GM23338 (cell line): Measurements from ENCODE around the gene DHRSX. TPM values are rescaled to one million over a fixed set of nuclear protein-coding genes. Genes with fewer than 3 reads are reported as not detected.

Source experiments
- ATAC-seq: fragments of 200-7000 bp; cut with Tn5 transposase; 3 replicates; pipeline ENCODE4 v1.9.1; 2020
- DNase-seq: peaks from one replicate; pipeline ENCODE4 v3.0.0-alpha.2; 2015; ENCODE audit warnings: low spot score
- H2AFZ ChIP-seq: fragments of 200-600 bp; sonication (generic); 2 replicates; pipeline ENCODE4 v1.8.0; 2016; ENCODE audit warnings: antibody characterized with exemption, mild to moderate bottlenecking, moderate library complexity
- H3F3A ChIP-seq: fragments of 200-600 bp; sonication (generic); replicated peaks from 2 replicates; pipeline ENCODE4 v1.8.0; 2017; ENCODE audit warnings: antibody characterized with exemption, mixed run types, low read depth
- H3K27ac ChIP-seq: fragments of 200-600 bp; sonication (generic); 2 replicates; pipeline ENCODE4 v1.6.1; 2016; ENCODE audit warnings: low read depth
- H3K27me3 ChIP-seq: fragments of 200-600 bp; sonication (generic); 2 replicates; pipeline ENCODE4 v1.8.0; 2016; ENCODE audit warnings: mild to moderate bottlenecking, mixed run types, moderate library complexity; ENCODE audit not compliant: insufficient read depth
- H3K36me3 ChIP-seq: fragments of 200-600 bp; sonication (generic); 2 replicates; pipeline ENCODE4 v1.8.0; 2016; ENCODE audit warnings: mild to moderate bottlenecking; ENCODE audit not compliant: insufficient read depth
- H3K4me1 ChIP-seq: fragments of 200-600 bp; sonication (generic); 2 replicates; pipeline ENCODE4 v1.8.0; 2016; ENCODE audit warnings: mild to moderate bottlenecking, moderate library complexity; ENCODE audit not compliant: insufficient read depth
- H3K4me2 ChIP-seq: fragments of 200-600 bp; sonication (generic); 2 replicates; pipeline ENCODE4 v1.7.1; 2017; ENCODE audit warnings: mixed run types
- H3K4me3 ChIP-seq: fragments of 200-600 bp; sonication (generic); 2 replicates; pipeline ENCODE4 v1.6.1; 2016; ENCODE audit warnings: mixed run types
- H3K79me2 ChIP-seq: fragments of 200-600 bp; sonication (generic); replicated peaks from 2 replicates; pipeline ENCODE4 v1.8.0; 2017; ENCODE audit warnings: mild to moderate bottlenecking; ENCODE audit not compliant: insufficient read depth
- H3K9me2 ChIP-seq: fragments of 200-600 bp; sonication (generic); 2 replicates; pipeline ENCODE4 v1.8.0; 2017; ENCODE audit not compliant: insufficient read depth
- H4K20me1 ChIP-seq: fragments of 200-600 bp; sonication (generic); replicated peaks from 2 replicates; pipeline ENCODE4 v1.8.0; 2017; ENCODE audit warnings: mild to moderate bottlenecking; ENCODE audit not compliant: insufficient read depth
- H3K27ac Mint-ChIP-seq: 2 replicates; pipeline ENCODE4 v1.8.0; 2020; ENCODE audit warnings: inconsistent platforms, mild to moderate bottlenecking, moderate library complexity, mixed read lengths
- H3K27me3 Mint-ChIP-seq: 3 replicates; pipeline ENCODE4 v1.8.0; 2022; ENCODE audit warnings: low read depth, mild to moderate bottlenecking, moderate library complexity, mixed read lengths, inconsistent platforms; ENCODE audit not compliant: insufficient read depth, poor library complexity
- H3K36me3 Mint-ChIP-seq: 3 replicates; pipeline ENCODE4 v1.8.0; 2021; ENCODE audit warnings: low read depth, mild to moderate bottlenecking, inconsistent platforms, moderate library complexity, mixed read lengths
- H3K4me1 Mint-ChIP-seq: 3 replicates; pipeline ENCODE4 v1.8.0; 2020; ENCODE audit warnings: mild to moderate bottlenecking, inconsistent platforms, mixed read lengths
- H3K4me3 Mint-ChIP-seq: 3 replicates; pipeline ENCODE4 v1.8.0; 2021; ENCODE audit warnings: moderate library complexity, mild to moderate bottlenecking, inconsistent platforms, mixed read lengths
- H3K9me3 Mint-ChIP-seq: 3 replicates; pipeline ENCODE4 v1.8.0; 2020; ENCODE audit warnings: moderate library complexity, mild to moderate bottlenecking, inconsistent platforms, mixed read lengths
- EZH2 ChIP-seq: fragments of 200-600 bp; sonication (generic); IDR thresholded peaks from one replicate; pipeline ENCODE4 v1.8.0; 2017; ENCODE audit warnings: antibody characterized with exemption, mild to moderate bottlenecking, low read depth; ENCODE audit not compliant: unreplicated experiment
- EZH2phosphoT487 ChIP-seq: fragments of 200-600 bp; sonication (generic); IDR thresholded peaks from one replicate; pipeline ENCODE4 v1.8.1; 2018; ENCODE audit warnings: antibody characterized with exemption; ENCODE audit not compliant: unreplicated experiment
- POLR2AphosphoS5 ChIP-seq: IDR thresholded peaks from 2 replicates; pipeline ENCODE4 v1.6.1; 2016; ENCODE audit warnings: antibody characterized with exemption, low read depth
- ZNF114 ChIP-seq: fragments of 250-450 bp; sonication (Bioruptor Pico); IDR thresholded peaks from 2 replicates; pipeline ENCODE4 v1.5.0; 2020; ENCODE audit warnings: mild to moderate bottlenecking, moderate library complexity
- polyA plus RNA-seq: library from polyadenylated mRNA; unstranded; fragments of >200 nt; fragmentation: Nextera tagmentation; extraction: Ambion mirVana; gene quantifications from 2 replicates; pipeline ENCODE4 v1.2.1, GENCODE V29; 2016
- total RNA-seq: library from RNA; depleted of rRNA; stranded (reverse); fragments of >200 nt; shearing (Covaris generic); gene quantifications from 2 replicates; pipeline ENCODE4 v1.2.3, GENCODE V29; 2014
- TF ChIP-seq, protein P1 (sequence below): fragments of 250-450 bp; sonication (Bioruptor Pico); IDR thresholded peaks from 2 replicates; pipeline ENCODE4 v1.5.0; 2020; ENCODE audit warnings: mild to moderate bottlenecking, moderate library complexity
- TF ChIP-seq, protein P2 (sequence below): IDR thresholded peaks from one replicate; pipeline ENCODE4 v1.6.1; 2018; ENCODE audit warnings: antibody characterized with exemption; ENCODE audit not compliant: unreplicated experiment
- TF ChIP-seq, protein P3 (sequence below): IDR thresholded peaks from 2 replicates; pipeline ENCODE4 v1.6.1; 2016; ENCODE audit warnings: antibody characterized with exemption

DHRSX gene
- total and polyA plus RNA-seq, 2 experiments from 2014 or later, result 33.9 to 43.0 TPM

DNA sequence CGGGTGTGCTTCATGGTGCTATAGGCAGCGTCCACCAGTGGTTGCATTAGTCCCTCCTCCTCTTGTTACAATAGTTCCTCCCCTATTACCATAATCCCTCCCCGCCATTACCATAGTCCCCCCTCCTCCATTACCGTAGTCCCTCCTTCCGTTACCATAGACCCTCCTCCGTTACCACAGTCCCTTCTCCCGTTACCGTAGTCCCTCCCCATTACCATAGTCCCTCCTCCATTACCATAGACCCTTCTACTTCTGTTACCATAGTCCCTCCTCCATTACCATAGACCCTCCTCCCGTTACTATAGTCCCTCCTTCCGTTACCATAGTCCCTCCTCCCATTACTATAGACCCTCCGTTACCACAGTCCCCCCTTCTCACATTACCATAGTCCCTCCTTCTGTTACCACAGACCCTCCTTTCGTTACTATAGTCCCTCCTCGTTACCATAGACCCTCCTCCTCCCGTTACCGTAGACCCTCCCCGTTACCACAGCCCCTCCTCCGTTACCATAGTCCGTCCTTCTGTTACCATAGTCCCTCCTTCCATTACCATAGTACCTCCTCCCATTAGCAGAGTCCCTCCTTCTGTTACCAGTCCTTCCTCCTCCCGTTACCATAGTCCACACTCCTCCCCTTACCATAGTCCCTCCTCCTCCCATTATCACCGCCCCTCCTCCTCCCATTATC lies 129.6 kb downstream of the DHRSX start:
- no peak overlapping the region for H3K4me2 ChIP-seq
- ATAC-seq, result peak; percentile 76
- H3K4me3 ChIP-seq, result no peak overlapping the region

DNA sequence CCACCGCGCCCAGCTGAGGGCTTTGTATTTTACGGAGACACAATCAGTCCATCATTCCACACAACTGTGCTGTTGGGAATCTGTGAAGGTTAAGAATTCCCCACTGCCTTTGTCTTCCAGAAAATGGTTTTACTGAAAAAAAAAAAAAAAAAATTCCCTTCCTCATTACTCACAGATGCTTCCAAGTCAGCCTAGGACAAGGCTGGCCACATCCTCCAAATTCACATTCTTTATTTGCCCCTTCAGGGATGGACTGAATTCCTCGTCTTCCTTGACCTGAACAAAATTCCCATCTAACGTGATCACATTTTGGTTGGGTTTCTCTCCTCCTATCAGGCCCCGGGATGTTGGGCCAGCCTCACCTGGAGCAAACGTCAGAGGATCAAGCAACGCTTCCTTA lies 130.3 kb downstream of the DHRSX start:
- DNase-seq (no peak), ATAC-seq (no peak)
- Histone ChIP-seq H3K4me3 (no peak overlapping the region), H4K20me1 (no peaks in the 10 kb centered on the region), H3F3A (no peaks in the 10 kb centered on the region), H3K36me3 (no peaks in the 10 kb centered on the region), H2AFZ (no peak overlapping the region), H3K27me3 (no peaks in the 10 kb centered on the region), H3K9me2 (no peaks in the 10 kb centered on the region), H3K27ac (no peak overlapping the region), H3K4me2 (no peak overlapping the region), H3K4me1 (no peaks in the 10 kb centered on the region), H3K79me2 (peaks cover 4% of the 10 kb centered on the region; the same call in 1 of the 2 replicates)
- Mint-ChIP-seq H3K4me1 (peaks cover 3% of the 10 kb centered on the region; the same call in 1 of the 3 replicates), H3K27me3 (peaks cover 1% of the 10 kb centered on the region), H3K27ac (no peak overlapping the region), H3K9me3 (peaks cover 6% of the 10 kb centered on the region; the same call in 1 of the 3 replicates), H3K4me3 (no peak overlapping the region), H3K36me3 (peaks cover 36% of the 10 kb centered on the region)
- TF ChIP-seq, protein P1, sequence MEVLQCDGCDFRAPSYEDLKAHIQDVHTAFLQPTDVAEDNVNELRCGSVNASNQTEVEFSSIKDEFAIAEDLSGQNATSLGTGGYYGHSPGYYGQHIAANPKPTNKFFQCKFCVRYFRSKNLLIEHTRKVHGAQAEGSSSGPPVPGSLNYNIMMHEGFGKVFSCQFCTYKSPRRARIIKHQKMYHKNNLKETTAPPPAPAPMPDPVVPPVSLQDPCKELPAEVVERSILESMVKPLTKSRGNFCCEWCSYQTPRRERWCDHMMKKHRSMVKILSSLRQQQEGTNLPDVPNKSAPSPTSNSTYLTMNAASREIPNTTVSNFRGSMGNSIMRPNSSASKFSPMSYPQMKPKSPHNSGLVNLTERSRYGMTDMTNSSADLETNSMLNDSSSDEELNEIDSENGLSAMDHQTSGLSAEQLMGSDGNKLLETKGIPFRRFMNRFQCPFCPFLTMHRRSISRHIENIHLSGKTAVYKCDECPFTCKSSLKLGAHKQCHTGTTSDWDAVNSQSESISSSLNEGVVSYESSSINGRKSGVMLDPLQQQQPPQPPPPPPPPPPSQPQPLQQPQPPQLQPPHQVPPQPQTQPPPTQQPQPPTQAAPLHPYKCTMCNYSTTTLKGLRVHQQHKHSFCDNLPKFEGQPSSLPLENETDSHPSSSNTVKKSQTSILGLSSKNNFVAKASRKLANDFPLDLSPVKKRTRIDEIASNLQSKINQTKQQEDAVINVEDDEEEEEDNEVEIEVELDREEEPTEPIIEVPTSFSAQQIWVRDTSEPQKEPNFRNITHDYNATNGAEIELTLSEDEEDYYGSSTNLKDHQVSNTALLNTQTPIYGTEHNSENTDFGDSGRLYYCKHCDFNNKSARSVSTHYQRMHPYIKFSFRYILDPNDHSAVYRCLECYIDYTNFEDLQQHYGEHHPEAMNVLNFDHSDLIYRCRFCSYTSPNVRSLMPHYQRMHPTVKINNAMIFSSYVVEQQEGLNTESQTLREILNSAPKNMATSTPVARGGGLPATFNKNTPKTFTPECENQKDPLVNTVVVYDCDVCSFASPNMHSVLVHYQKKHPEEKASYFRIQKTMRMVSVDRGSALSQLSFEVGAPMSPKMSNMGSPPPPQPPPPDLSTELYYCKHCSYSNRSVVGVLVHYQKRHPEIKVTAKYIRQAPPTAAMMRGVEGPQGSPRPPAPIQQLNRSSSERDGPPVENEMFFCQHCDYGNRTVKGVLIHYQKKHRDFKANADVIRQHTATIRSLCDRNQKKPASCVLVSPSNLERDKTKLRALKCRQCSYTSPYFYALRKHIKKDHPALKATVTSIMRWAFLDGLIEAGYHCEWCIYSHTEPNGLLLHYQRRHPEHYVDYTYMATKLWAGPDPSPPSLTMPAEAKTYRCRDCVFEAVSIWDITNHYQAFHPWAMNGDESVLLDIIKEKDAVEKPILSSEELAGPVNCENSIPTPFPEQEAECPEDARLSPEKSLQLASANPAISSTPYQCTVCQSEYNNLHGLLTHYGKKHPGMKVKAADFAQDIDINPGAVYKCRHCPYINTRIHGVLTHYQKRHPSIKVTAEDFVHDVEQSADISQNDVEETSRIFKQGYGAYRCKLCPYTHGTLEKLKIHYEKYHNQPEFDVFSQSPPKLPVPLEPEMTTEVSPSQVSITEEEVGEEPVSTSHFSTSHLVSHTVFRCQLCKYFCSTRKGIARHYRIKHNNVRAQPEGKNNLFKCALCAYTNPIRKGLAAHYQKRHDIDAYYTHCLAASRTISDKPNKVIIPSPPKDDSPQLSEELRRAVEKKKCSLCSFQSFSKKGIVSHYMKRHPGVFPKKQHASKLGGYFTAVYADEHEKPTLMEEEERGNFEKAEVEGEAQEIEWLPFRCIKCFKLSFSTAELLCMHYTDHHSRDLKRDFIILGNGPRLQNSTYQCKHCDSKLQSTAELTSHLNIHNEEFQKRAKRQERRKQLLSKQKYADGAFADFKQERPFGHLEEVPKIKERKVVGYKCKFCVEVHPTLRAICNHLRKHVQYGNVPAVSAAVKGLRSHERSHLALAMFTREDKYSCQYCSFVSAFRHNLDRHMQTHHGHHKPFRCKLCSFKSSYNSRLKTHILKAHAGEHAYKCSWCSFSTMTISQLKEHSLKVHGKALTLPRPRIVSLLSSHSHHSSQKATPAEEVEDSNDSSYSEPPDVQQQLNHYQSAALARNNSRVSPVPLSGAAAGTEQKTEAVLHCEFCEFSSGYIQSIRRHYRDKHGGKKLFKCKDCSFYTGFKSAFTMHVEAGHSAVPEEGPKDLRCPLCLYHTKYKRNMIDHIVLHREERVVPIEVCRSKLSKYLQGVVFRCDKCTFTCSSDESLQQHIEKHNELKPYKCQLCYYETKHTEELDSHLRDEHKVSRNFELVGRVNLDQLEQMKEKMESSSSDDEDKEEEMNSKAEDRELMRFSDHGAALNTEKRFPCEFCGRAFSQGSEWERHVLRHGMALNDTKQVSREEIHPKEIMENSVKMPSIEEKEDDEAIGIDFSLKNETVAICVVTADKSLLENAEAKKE, result no peak
- TF ChIP-seq, protein P2, sequence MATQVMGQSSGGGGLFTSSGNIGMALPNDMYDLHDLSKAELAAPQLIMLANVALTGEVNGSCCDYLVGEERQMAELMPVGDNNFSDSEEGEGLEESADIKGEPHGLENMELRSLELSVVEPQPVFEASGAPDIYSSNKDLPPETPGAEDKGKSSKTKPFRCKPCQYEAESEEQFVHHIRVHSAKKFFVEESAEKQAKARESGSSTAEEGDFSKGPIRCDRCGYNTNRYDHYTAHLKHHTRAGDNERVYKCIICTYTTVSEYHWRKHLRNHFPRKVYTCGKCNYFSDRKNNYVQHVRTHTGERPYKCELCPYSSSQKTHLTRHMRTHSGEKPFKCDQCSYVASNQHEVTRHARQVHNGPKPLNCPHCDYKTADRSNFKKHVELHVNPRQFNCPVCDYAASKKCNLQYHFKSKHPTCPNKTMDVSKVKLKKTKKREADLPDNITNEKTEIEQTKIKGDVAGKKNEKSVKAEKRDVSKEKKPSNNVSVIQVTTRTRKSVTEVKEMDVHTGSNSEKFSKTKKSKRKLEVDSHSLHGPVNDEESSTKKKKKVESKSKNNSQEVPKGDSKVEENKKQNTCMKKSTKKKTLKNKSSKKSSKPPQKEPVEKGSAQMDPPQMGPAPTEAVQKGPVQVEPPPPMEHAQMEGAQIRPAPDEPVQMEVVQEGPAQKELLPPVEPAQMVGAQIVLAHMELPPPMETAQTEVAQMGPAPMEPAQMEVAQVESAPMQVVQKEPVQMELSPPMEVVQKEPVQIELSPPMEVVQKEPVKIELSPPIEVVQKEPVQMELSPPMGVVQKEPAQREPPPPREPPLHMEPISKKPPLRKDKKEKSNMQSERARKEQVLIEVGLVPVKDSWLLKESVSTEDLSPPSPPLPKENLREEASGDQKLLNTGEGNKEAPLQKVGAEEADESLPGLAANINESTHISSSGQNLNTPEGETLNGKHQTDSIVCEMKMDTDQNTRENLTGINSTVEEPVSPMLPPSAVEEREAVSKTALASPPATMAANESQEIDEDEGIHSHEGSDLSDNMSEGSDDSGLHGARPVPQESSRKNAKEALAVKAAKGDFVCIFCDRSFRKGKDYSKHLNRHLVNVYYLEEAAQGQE, result no peak
- TF ChIP-seq EZH2, result no peak
- no peak for TF ChIP-seq EZH2phosphoT487
- TF ChIP-seq ZNF114, result no peak

More for the DNA sequence above, 129.6 kb downstream of the DHRSX start:
- Mint-ChIP-seq H3K36me3 (peaks cover 33% of the 10 kb centered on the region), H3K4me1 (peaks cover 3% of the 10 kb centered on the region; the same call in 1 of the 3 replicates), H3K27ac (no peak overlapping the region; the same call in 1 of the 2 replicates), H3K27me3 (peaks cover 1% of the 10 kb centered on the region), H3K4me3 (no peak overlapping the region), H3K9me3 (peaks cover 6% of the 10 kb centered on the region; the same call in 1 of the 3 replicates)
- Histone ChIP-seq H3K27me3 (no peaks in the 10 kb centered on the region), H3K36me3 (no peaks in the 10 kb centered on the region), H4K20me1 (no peaks in the 10 kb centered on the region), H3K4me1 (no peaks in the 10 kb centered on the region), H3K27ac (no peak overlapping the region), H3F3A (no peaks in the 10 kb centered on the region), H3K79me2 (peaks cover 4% of the 10 kb centered on the region; the same call in 1 of the 2 replicates), H3K9me2 (no peaks in the 10 kb centered on the region), H2AFZ (no peak overlapping the region)
- DNase-seq, result peak; percentile 64
- TF ChIP-seq ZNF114 (no peak), POLR2AphosphoS5 (no peak)
- TF ChIP-seq, protein P3, sequence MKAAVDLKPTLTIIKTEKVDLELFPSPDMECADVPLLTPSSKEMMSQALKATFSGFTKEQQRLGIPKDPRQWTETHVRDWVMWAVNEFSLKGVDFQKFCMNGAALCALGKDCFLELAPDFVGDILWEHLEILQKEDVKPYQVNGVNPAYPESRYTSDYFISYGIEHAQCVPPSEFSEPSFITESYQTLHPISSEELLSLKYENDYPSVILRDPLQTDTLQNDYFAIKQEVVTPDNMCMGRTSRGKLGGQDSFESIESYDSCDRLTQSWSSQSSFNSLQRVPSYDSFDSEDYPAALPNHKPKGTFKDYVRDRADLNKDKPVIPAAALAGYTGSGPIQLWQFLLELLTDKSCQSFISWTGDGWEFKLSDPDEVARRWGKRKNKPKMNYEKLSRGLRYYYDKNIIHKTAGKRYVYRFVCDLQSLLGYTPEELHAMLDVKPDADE, result no peak
